Activated CD4-positive, alpha-beta T cell treated with anti-CD3 and anti-CD28 coated beads, Interleukin-2, amount 50 U/mL, for 1 hour (primary cell): ENCODE results near the gene ATXN1.

ENCODE experiments used
- DNase-seq: peaks from one replicate; pipeline ENCODE4 v3.0.0-alpha.2; 2020

ATXN1 gene

GRCh38 chr6:16372029-16372776, 389.1 kb downstream of the ATXN1 start:
- DNase-seq = no peak

GRCh38 chr6:16371401-16371800, 389.9 kb downstream of the ATXN1 start:
- DNase-seq = no peak

GRCh38 chr6:16370943-16371342, 390.3 kb downstream of the ATXN1 start:
- no peak for DNase-seq

- no peak for DNase-seq
Measured at GRCh38 chr6:16369989-16370388, 391.3 kb downstream of the ATXN1 start.

GRCh38 chr6:16369140-16369745, 392.0 kb downstream of the ATXN1 start:
- DNase-seq = no peak

- DNase-seq = no peak
Measured at GRCh38 chr6:16367571-16367970, 393.7 kb downstream of the ATXN1 start.

GRCh38 chr6:16363749-16364148, 397.5 kb downstream of the ATXN1 start:
- DNase-seq = no peak

- DNase-seq = no peak
Measured at GRCh38 chr6:16362819-16363589, 398.3 kb downstream of the ATXN1 start.

- no peak for DNase-seq
Measured at GRCh38 chr6:16362296-16362695, 399.0 kb downstream of the ATXN1 start.

- no peak for DNase-seq
Measured at GRCh38 chr6:16361861-16362260, 399.4 kb downstream of the ATXN1 start.

- DNase-seq = no peak
Measured at GRCh38 chr6:16361121-16361520, 400.1 kb downstream of the ATXN1 start.

- no peak for DNase-seq
Measured at GRCh38 chr6:16360365-16360764, 400.9 kb downstream of the ATXN1 start.

GRCh38 chr6:16359563-16359962, 401.7 kb downstream of the ATXN1 start:
- DNase-seq = no peak

- no peak for DNase-seq
Measured at GRCh38 chr6:16358531-16359138, 402.6 kb downstream of the ATXN1 start.

- no peak for DNase-seq
Measured at GRCh38 chr6:16355699-16356446, 405.4 kb downstream of the ATXN1 start.

- DNase-seq = no peak
Measured at GRCh38 chr6:16355238-16355637, 406.0 kb downstream of the ATXN1 start.

- DNase-seq = no peak
Measured at GRCh38 chr6:16354692-16355091, 406.6 kb downstream of the ATXN1 start.

- DNase-seq = no peak
Measured at GRCh38 chr6:16352821-16353438, 408.3 kb downstream of the ATXN1 start.

GRCh38 chr6:16352258-16352635, 409.0 kb downstream of the ATXN1 start:
- DNase-seq = no peak

GRCh38 chr6:16349544-16349943, 411.7 kb downstream of the ATXN1 start:
- no peak for DNase-seq

GRCh38 chr6:16346831-16347230, 414.4 kb downstream of the ATXN1 start:
- DNase-seq = no peak
